ENCODE results near the gene GLT1D1.

- TF ChIP-seq CTCF (IDR thresholded peaks at IDR 0.05; ENCODE audit: borderline replicate concordance, extremely low read depth, low read length, poor library complexity, severe bottlenecking) (no peak), EZH2 (IDR thresholded peaks at IDR 0.05; ENCODE audit: borderline replicate concordance, low read depth, low read length, severe bottlenecking) (no peak)
These were observed 152.1 kb downstream of the GLT1D1 start for GRCh38 chr12:129005416-129005815.

Measured in DND-41 (cell line).